ENCODE data around the gene CPNE6.

CPNE6 gene

GRCh38 chr14:24055971-24056799 lies 15.2 kb upstream of the CPNE6 start:
- peak; percentile 3 for DNase-seq (ENCODE audit: insufficient read length, low spot score)
- no peak for FAIRE-seq
- TF ChIP-seq PAX5 (IDR thresholded peaks at IDR 0.05; ENCODE audit: insufficient read depth, low read length, severe bottlenecking) (no peak), POU2F2 (IDR thresholded peaks at IDR 0.05; ENCODE audit: low read depth, low read length) (no peak), POLR2AphosphoS5 (IDR thresholded peaks at IDR 0.05; ENCODE audit: low read depth, low read length) (no peak), TAF1 (IDR thresholded peaks at IDR 0.05; ENCODE audit: low read depth, low read length) (no peak), POLR2A (IDR thresholded peaks at IDR 0.05; ENCODE audit: low read depth, low read length) (no peak)

GRCh38 chr14:24056800-24057184 lies 14.6 kb upstream of the CPNE6 start:
- TF ChIP-seq POU2F2 (IDR thresholded peaks at IDR 0.05; ENCODE audit: low read depth, low read length), result no peak
- TF ChIP-seq POLR2AphosphoS5 (IDR thresholded peaks at IDR 0.05; ENCODE audit: low read depth, low read length), result no peak
- TF ChIP-seq TAF1 (IDR thresholded peaks at IDR 0.05; ENCODE audit: low read depth, low read length), result no peak
- TF ChIP-seq SPI1 (IDR thresholded peaks at IDR 0.05; ENCODE audit: low read depth, low read length), result no peak
- no peak for TF ChIP-seq PAX5 (IDR thresholded peaks at IDR 0.05; ENCODE audit: insufficient read depth, low read length, severe bottlenecking)
- TF ChIP-seq POLR2A (IDR thresholded peaks at IDR 0.05; ENCODE audit: low read depth, low read length), result no peak
- FAIRE-seq (no peak), DNase-seq (ENCODE audit: insufficient read length, low spot score) (peak; percentile 10)

- DNase-seq (ENCODE audit: insufficient read length, low spot score), result peak; percentile 12
- no peak for TF ChIP-seq POU2F2 (IDR thresholded peaks at IDR 0.05; ENCODE audit: low read depth, low read length)
- TF ChIP-seq SPI1 (IDR thresholded peaks at IDR 0.05; ENCODE audit: low read depth, low read length), result no peak
- no peak for TF ChIP-seq TAF1 (IDR thresholded peaks at IDR 0.05; ENCODE audit: low read depth, low read length)
- TF ChIP-seq PAX5 (IDR thresholded peaks at IDR 0.05; ENCODE audit: insufficient read depth, low read length, severe bottlenecking), result no peak
- no peak for TF ChIP-seq POLR2AphosphoS5 (IDR thresholded peaks at IDR 0.05; ENCODE audit: low read depth, low read length)
- TF ChIP-seq POLR2A (IDR thresholded peaks at IDR 0.05; ENCODE audit: low read depth, low read length), result no peak
- no peak for FAIRE-seq
These were observed 14.1 kb upstream of the CPNE6 start for GRCh38 chr14:24057271-24057670.

- DNase-seq (ENCODE audit: insufficient read length, low spot score) (no peak), FAIRE-seq (no peak)
- TF ChIP-seq PAX5 (IDR thresholded peaks at IDR 0.05; ENCODE audit: insufficient read depth, low read length, severe bottlenecking), result no peak
These were observed 13.5 kb upstream of the CPNE6 start for GRCh38 chr14:24057867-24058259.

- DNase-seq (ENCODE audit: insufficient read length, low spot score) (peak; percentile 84), FAIRE-seq (peak; percentile 80)
- no peak for TF ChIP-seq POLR2AphosphoS5 (IDR thresholded peaks at IDR 0.05; ENCODE audit: low read depth, low read length)
- no peak for TF ChIP-seq POU2F2 (IDR thresholded peaks at IDR 0.05; ENCODE audit: low read depth, low read length)
- TF ChIP-seq TAF1 (IDR thresholded peaks at IDR 0.05; ENCODE audit: low read depth, low read length), result no peak
These were observed 13.0 kb upstream of the CPNE6 start for GRCh38 chr14:24058260-24058950.

- FAIRE-seq (no peak), DNase-seq (ENCODE audit: insufficient read length, low spot score) (no peak)
- no peak for TF ChIP-seq POLR2A (IDR thresholded peaks at IDR 0.05; ENCODE audit: low read depth, low read length)
- no peak for TF ChIP-seq POU2F2 (IDR thresholded peaks at IDR 0.05; ENCODE audit: low read depth, low read length)
- no peak for TF ChIP-seq POLR2AphosphoS5 (IDR thresholded peaks at IDR 0.05; ENCODE audit: low read depth, low read length)
- TF ChIP-seq TAF1 (IDR thresholded peaks at IDR 0.05; ENCODE audit: low read depth, low read length), result no peak
- TF ChIP-seq PAX5 (IDR thresholded peaks at IDR 0.05; ENCODE audit: insufficient read depth, low read length, severe bottlenecking), result no peak
- TF ChIP-seq SPI1 (IDR thresholded peaks at IDR 0.05; ENCODE audit: low read depth, low read length), result no peak
These were observed 12.3 kb upstream of the CPNE6 start for GRCh38 chr14:24058951-24059475.

GRCh38 chr14:24059841-24060388 lies 11.4 kb upstream of the CPNE6 start:
- TF ChIP-seq POLR2A (IDR thresholded peaks at IDR 0.05; ENCODE audit: low read depth, low read length) (no peak), TAF1 (IDR thresholded peaks at IDR 0.05; ENCODE audit: low read depth, low read length) (no peak)
- FAIRE-seq (no peak), DNase-seq (ENCODE audit: insufficient read length, low spot score) (no peak)

GRCh38 chr14:24060443-24060842 lies 10.9 kb upstream of the CPNE6 start:
- FAIRE-seq (no peak), DNase-seq (ENCODE audit: insufficient read length, low spot score) (no peak)

GRCh38 chr14:24060984-24061913 lies 10.1 kb upstream of the CPNE6 start:
- FAIRE-seq (no peak), DNase-seq (ENCODE audit: insufficient read length, low spot score) (no peak)
- no peak for TF ChIP-seq POLR2A (IDR thresholded peaks at IDR 0.05; ENCODE audit: low read depth, low read length)
- no peak for TF ChIP-seq POU2F2 (IDR thresholded peaks at IDR 0.05; ENCODE audit: low read depth, low read length)
- no peak for TF ChIP-seq SPI1 (IDR thresholded peaks at IDR 0.05; ENCODE audit: low read depth, low read length)
- no peak for TF ChIP-seq POLR2AphosphoS5 (IDR thresholded peaks at IDR 0.05; ENCODE audit: low read depth, low read length)
- TF ChIP-seq PAX5 (IDR thresholded peaks at IDR 0.05; ENCODE audit: insufficient read depth, low read length, severe bottlenecking), result no peak

More at GRCh38 chr14:24060443-24060842, 10.9 kb upstream of the CPNE6 start:
- TF ChIP-seq POLR2AphosphoS5 (IDR thresholded peaks at IDR 0.05; ENCODE audit: low read depth, low read length) (no peak), PAX5 (IDR thresholded peaks at IDR 0.05; ENCODE audit: insufficient read depth, low read length, severe bottlenecking) (no peak), POU2F2 (IDR thresholded peaks at IDR 0.05; ENCODE audit: low read depth, low read length) (no peak), SPI1 (IDR thresholded peaks at IDR 0.05; ENCODE audit: low read depth, low read length) (no peak), TAF1 (IDR thresholded peaks at IDR 0.05; ENCODE audit: low read depth, low read length) (no peak), POLR2A (IDR thresholded peaks at IDR 0.05; ENCODE audit: low read depth, low read length) (no peak)
